Stomach (tissue), 4 donors: Measurements from ENCODE around the gene IL17REL.

Experiments
- CTCF ChIP-seq, 7 experiments: fragments of 450-650 bp in 4 of 7; fragments of 200-600 bp in 3 of 7; sonication (generic) in 3 of 7; IDR thresholded peaks; one replicate each; pipeline ENCODE4 v1.5.1; 2016 to 2019; ENCODE audit warnings: antibody characterized with exemption in 7 of 7, control low read depth in 2 of 7, mild to moderate bottlenecking in 1 of 7
- EP300 ChIP-seq: sonication (generic); formaldehyde crosslinking; IDR thresholded peaks from one replicate; pipeline ENCODE4 v1.6.1; 2017; ENCODE audit warnings: antibody characterized with exemption
- POLR2A ChIP-seq, 4 donors: fragments of 450-650 bp; IDR thresholded peaks; one replicate each; pipeline ENCODE4 v1.6.1; 2016; ENCODE audit warnings: antibody characterized with exemption in 4 of 4, control low read depth in 2 of 4, mild to moderate bottlenecking in 1 of 4, moderate library complexity in 1 of 4

- no peak for TF ChIP-seq POLR2A (IDR thresholded peaks at IDR 0.05)
- TF ChIP-seq CTCF (IDR thresholded peaks at IDR 0.05), result no peak
- TF ChIP-seq EP300, result no peak
Measured at GRCh38 chr22:50009765-50010675, 2.5 kb downstream of the IL17REL start.
